ENCODE measurements around the gene EFCAB13.
"Not testable (repeated sequence)": the region's sequence is repeated elsewhere in the genome, so short reads cannot be mapped to it uniquely, and the experiment has no call there.

EFCAB13 gene

DNA sequence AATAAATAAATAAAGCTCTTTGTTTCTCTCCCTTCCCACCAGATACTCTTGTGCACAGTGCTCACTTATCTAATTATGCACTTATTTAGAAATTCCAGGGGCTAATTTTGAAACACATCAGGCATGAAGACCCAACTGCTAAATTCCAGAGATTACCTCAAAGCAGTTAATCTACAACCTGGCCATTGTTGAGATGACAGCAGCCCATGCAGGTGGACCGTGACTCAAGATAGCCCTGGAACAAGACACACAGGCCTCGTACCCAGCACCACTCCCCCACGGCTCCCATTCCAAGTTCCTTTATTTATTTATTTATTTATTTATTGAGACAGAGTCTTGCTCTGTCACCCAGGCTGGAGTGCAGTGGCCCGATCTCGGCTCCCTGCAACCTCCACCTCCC lies 147.1 kb downstream of the EFCAB13 start:
- H3K79me2 ChIP-seq (ENCODE audit: low read length): no peaks in the 10 kb centered on the region
- no peaks in the 10 kb centered on the region for H3K36me3 ChIP-seq (replicated peaks; ENCODE audit: insufficient read depth, low read length)
- H3K27me3 ChIP-seq (replicated peaks; ENCODE audit: insufficient read depth, low read length): no peaks in the 10 kb centered on the region
- no peak for DNase-seq
- no peaks in the 10 kb centered on the region for H3F3A ChIP-seq (ENCODE audit: insufficient read depth, low read length)
- no peaks in the 10 kb centered on the region for H4K20me1 ChIP-seq (ENCODE audit: insufficient read depth, low read length)
- no peak overlapping the region for H3K4me3 ChIP-seq (ENCODE audit: low read length)
- no peaks in the 10 kb centered on the region for H3K9me3 ChIP-seq (replicated peaks; ENCODE audit: insufficient read depth, low read length)
- H3K4me1 ChIP-seq (ENCODE audit: low read length): no peaks in the 10 kb centered on the region
- no peak overlapping the region for H2AFZ ChIP-seq (ENCODE audit: low read length)
- H3K9ac ChIP-seq (ENCODE audit: low read length): no peak overlapping the region
- H3K9me2 ChIP-seq (replicated peaks; ENCODE audit: insufficient read depth, low read length): no peaks in the 10 kb centered on the region
- no peak overlapping the region for H3K4me2 ChIP-seq (ENCODE audit: low read depth, low read length)
- TF ChIP-seq, protein P1, sequence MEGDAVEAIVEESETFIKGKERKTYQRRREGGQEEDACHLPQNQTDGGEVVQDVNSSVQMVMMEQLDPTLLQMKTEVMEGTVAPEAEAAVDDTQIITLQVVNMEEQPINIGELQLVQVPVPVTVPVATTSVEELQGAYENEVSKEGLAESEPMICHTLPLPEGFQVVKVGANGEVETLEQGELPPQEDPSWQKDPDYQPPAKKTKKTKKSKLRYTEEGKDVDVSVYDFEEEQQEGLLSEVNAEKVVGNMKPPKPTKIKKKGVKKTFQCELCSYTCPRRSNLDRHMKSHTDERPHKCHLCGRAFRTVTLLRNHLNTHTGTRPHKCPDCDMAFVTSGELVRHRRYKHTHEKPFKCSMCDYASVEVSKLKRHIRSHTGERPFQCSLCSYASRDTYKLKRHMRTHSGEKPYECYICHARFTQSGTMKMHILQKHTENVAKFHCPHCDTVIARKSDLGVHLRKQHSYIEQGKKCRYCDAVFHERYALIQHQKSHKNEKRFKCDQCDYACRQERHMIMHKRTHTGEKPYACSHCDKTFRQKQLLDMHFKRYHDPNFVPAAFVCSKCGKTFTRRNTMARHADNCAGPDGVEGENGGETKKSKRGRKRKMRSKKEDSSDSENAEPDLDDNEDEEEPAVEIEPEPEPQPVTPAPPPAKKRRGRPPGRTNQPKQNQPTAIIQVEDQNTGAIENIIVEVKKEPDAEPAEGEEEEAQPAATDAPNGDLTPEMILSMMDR (IDR thresholded peaks at IDR 0.05; ENCODE audit: low read length): no peak
- TF ChIP-seq EZH2 (optimal IDR thresholded peaks at IDR 0.05; ENCODE audit: low read depth, low read length) (no peak), EZH2phosphoT487 (IDR thresholded peaks at IDR 0.05; ENCODE audit: low read length) (no peak)
- H3K27ac ChIP-seq (ENCODE audit: low read length): no peak overlapping the region

DNA sequence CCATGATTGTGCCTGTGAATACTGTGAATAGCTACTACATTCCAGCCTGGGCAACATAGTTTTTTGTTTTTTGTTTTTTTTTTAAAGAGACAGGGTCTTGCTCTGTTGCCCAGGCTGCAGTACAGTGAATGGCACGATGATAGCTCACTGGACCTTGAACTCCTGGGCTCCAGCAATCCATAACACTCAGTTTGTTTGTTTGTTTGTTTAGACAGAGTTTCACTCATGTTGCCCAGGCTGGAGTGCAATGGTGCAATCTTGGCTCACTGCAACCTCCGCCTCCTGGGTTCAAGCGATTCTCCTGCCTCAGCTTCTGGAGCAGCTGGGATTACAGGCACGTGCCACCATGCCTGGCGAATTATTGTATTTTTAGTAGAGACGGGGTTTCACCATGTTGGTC lies 148.3 kb downstream of the EFCAB13 start:
- H3K27me3 ChIP-seq (replicated peaks; ENCODE audit: insufficient read depth, low read length); H3K4me2 ChIP-seq (ENCODE audit: low read depth, low read length); H3K79me2 ChIP-seq (ENCODE audit: low read length); H4K20me1 ChIP-seq (ENCODE audit: insufficient read depth, low read length); H3K9me3 ChIP-seq (replicated peaks; ENCODE audit: insufficient read depth, low read length); H3K36me3 ChIP-seq (replicated peaks; ENCODE audit: insufficient read depth, low read length); DNase-seq; H3K9ac ChIP-seq (ENCODE audit: low read length); H3K4me3 ChIP-seq (ENCODE audit: low read length); H3K9me2 ChIP-seq (replicated peaks; ENCODE audit: insufficient read depth, low read length); H2AFZ ChIP-seq (ENCODE audit: low read length); H3K27ac ChIP-seq (ENCODE audit: low read length); H3K4me1 ChIP-seq (ENCODE audit: low read length); H3F3A ChIP-seq (ENCODE audit: insufficient read depth, low read length): not testable (repeated sequence)

Measured in MM.1S (cell line).